GM21825 (cell line): ENCODE data around the gene BBX.

Source experiments
- ATAC-seq: cut with Tn5 transposase; IDR thresholded peaks from one replicate; pipeline ENCODE4 v1.9.1; 2021; ENCODE audit warnings: mild to moderate bottlenecking, moderate library complexity; ENCODE audit not compliant: unreplicated experiment

The BBX gene

DNA sequence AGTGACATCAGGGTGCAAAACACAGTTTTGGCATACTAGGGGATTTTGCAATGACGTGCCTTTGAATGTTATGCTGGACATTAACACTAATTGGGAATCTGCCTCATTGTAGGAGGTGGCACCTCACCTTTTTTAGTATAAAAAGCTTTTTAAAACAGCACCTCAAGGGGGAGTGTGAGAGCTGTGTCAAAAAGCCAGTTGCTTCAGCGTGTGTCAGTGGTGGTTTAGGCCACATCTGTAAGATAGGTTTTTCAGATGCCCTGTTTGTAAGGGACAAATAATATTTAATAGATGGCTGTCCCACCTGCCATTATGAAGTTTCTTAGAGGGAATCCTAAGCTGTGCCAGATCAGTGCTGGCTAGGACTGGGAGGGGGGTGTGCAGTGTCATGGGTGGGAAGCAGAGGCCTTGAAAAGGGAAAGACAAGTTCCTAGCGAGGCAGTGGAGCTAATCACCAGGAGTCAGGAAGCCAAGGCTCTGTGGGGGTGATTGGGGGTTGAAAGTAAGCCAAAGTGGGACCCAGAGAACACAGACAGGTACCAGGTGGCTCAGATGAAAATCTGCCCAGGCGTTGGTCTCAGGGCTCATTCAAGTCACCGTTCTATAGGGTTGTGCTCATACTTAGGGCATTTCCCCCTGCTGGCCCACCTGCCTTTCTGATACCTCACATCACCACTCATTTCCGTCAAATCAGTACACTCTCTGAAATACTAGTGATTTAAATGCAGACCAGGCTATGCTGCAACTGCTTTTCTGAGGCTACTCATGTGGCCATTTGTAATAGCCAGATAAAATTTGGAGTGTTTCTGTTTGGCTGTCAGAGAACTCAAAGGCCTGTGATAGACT is 120.5 kb downstream of the BBX start:
- ATAC-seq, result peak; percentile 50

DNA sequence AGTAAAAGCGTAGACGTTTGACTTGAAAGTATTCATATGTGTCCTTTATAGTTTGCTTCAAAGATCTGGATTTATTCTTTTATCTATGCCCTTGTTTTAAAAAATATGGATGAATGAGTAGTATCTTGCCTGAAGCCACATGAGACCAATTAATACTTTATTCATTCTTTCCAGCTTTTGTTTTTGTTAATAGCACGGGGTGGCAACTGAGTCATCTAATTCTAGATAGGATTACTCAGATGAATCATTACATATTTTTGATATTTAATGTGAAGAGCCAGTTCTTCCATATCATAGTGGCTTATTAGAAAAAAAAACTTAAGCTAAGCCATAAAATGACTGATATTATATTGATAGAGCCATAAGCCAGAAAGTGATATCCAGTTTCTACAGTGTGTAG is 121.9 kb downstream of the BBX start:
- ATAC-seq, result no peak

GRCh38 chr3:107650788-107651187 is 128.0 kb downstream of the BBX start:
- ATAC-seq, result no peak

- ATAC-seq, result peak; percentile 76
Observed at GRCh38 chr3:107651782-107652181, 129.0 kb downstream of the BBX start.

GRCh38 chr3:107654218-107654617 is 131.5 kb downstream of the BBX start:
- no peak for ATAC-seq

GRCh38 chr3:107657971-107658370 is 135.2 kb downstream of the BBX start:
- ATAC-seq, result no peak

DNA sequence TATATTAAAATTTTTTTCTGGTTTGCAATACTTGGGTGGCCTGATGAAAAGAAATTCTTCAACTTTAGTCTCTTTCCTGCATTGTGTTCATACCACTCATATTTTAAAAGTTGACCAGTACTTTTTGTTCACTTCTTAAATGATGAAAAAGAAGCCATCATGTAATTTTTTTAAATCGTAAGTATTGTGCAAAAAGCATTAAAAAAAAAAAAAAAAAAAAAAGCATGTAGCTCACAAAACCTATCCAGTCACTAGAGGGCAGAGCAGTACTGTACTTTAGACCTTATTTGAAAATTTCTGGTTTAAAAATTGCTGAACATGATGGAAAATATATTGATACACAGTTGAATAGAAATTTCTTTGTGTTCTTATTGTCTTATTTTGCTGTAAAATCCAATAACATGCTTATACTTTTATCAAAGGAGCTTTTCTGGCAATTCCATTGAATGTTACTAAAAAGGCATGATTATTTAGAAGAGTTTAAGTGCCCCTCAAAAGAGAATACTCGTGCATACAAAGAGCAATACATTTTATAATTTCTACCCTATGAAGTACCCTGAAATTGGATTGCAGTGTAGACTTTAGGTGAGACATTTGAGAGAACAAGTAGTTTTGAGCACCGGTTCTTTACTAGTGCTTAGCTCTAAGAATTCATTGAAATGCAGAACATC is 137.7 kb downstream of the BBX start:
- ATAC-seq, result no peak

GRCh38 chr3:107661447-107662123 is 138.8 kb downstream of the BBX start:
- no peak for ATAC-seq

DNA sequence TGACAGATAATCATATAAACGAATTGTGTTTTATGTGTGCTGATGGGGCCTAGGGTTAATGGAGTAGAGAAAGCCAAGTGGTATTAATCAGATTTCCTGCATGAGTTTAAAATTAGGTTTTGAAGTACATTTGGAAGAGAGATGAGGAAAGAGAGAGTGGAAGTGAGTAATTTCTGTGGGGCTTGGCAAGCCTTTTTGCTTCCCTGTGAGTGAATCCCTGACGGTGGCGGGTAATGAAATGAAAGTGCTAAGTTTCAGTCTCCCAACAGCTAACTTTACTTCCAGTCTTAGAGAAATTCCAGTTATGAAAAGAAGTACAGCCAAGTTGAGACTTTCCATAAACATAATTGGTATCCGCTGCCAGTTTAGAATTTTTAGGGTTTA is 139.4 kb downstream of the BBX start:
- no peak for ATAC-seq

- ATAC-seq, result no peak
Observed at GRCh38 chr3:107662586-107662985, 139.8 kb downstream of the BBX start.

GRCh38 chr3:107663266-107663665 is 140.5 kb downstream of the BBX start:
- ATAC-seq, result no peak

DNA sequence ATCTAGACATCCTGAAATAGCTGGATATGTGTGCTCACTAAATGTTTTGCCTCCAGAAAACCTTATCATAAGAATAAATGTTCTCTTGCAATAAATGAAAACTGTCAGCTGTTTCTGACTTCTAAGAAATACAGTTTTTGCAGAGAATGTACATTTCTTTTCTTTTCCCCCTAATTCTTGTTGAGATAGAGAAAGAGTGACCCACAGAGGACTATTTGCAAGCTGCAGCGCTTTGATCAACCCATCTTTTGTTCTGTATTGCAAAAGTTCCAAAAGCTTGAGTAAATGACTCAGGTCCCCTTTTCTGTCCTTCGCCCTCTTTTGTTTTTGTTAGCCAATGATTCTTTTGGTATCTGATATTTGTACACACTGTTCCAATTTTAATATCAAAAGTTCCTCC is 141.9 kb downstream of the BBX start:
- ATAC-seq, result no peak

DNA sequence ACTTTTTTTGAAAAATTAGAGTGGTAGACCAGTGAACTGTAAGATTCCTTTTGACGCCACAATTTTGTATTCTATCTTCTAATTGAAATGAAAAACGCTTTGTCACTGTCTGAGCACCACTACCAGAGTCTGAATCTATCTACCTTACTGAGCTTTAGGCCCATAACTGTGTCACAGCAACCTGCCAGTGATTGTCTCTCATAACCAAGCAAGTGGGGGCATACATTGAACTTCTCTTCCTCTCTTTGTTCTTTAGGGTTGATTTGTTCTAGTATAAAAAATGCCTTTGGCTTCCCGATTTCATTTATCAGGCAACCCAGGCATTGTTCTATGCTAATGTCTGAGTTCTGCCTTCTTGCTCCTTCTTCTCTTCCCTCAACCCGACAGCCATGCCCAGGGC is 142.6 kb downstream of the BBX start:
- no peak for ATAC-seq

DNA sequence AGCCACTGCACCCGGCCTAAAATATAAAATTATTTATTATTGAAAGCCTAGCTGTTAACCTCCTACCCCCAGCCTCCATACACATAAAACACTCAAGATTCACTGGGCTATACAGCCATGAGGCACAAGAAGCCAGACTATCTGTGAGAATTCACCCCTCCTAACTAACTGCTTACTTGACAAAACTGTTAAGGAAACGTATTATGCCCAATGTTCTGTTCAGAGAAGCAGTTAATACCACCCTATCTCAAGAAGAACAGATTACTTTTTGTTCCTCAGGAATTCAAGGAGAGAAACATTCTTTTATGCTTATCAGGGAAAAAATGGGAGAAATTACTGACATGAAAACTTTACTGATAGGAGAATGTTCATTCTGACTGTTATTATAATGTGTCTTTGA is 144.1 kb downstream of the BBX start:
- ATAC-seq, result no peak

GRCh38 chr3:107668416-107668815 is 145.7 kb downstream of the BBX start:
- ATAC-seq, result no peak

GRCh38 chr3:107668963-107669362 is 146.2 kb downstream of the BBX start:
- no peak for ATAC-seq

DNA sequence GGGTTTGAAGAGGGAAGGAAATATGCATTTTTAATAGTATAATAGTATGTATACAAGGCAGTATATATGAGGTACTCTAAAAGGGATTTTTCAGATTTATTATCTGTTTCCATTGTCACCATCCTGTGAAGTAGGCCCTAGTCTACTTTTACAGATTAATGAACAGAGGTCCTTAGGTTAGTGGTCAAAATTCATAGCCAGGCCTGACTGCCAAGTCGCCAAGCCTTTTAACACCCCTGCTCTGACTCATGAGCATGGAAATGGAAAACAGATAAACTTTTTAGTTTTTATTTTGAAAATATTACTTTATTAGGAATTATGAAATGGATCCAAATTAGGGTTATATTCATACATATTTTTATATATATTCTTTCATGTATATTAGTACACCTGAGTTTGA is 146.9 kb downstream of the BBX start:
- ATAC-seq, result no peak

DNA sequence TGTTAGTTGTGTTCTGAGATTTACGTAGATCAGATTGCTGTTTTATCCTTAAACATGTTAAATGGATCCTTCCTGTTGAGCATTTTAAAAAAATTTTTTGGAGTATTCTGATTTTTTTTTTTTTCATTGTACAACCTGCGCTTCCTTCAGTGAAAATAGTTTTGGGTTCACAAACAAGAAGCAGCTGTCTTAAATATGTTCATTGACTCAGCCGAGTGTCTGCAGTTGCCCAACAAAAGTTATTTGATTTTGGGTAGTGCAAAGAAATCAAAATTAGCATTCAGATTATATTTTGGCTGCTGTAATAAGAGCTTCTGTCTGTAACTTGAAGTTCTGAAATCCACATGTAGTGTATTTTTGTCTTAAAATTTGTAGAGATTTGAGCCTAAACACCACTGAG is 148.2 kb downstream of the BBX start:
- no peak for ATAC-seq

DNA sequence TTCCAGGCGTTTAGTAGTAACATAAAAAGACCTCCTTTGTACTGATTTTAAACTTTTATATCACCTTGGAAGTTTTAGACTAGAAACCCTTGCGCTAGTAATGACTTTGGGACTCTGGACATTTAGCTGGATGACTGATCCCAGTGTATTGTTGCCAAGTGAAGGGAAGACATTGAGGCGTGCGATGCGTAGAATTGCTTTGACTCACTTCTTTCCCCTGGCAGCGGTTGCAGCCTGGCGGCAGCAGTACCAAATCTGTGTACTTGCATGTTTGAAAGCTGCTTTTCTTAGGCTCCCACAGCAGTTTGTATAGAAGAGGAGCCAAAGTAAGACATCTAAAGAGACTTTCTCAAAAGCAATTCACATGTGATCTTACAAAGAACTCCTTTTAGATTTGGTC is 151.6 kb downstream of the BBX start:
- ATAC-seq, result no peak

DNA sequence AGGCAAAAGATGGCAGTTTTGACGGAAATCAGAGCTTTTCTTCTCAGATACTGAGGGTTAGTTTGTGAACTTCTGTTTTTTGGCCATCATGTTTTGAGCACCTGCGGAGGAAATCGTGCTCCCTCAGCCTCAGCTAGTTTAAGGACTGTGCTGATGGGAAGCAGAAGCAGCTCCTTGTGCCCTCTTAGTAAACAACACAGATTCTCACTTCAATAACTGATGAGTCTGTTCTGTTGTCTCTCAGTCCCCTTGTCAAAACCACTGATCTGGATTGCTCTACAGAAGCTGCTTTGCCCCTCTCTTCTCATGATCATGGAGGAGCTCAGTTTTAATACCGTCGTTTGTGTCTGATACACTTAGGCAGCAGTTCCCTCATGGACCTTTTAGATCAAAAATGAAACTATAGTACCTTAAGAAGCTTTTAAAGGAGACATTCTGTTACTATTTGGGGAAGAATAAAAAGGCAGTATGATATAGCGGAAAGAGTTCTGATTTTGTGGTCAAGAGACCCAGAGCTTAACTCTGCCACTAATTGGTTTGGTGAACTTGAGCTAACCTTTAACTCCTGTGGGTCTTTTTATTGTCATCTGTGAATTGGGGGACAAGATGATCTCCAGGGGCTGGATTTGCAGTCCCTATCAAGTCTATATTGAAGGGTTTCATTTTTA is 152.6 kb downstream of the BBX start:
- ATAC-seq, result peak; percentile 72
